H9 (cell line): Measurements from ENCODE around the gene MXI1. TPM values are rescaled to one million over a fixed set of nuclear protein-coding genes. Genes with fewer than 3 reads are reported as not detected.

ENCODE experiments used
- DNase-seq: peaks from one replicate; pipeline ENCODE4 v3.0.0-alpha.2; 2017
- H2AFZ ChIP-seq: one replicate; pipeline ENCODE4 v1.6.1; 2013; ENCODE audit warnings: mild to moderate bottlenecking, low read length, control low read depth, moderate library complexity
- H2AK5ac ChIP-seq: 2 replicates; pipeline ENCODE4 v1.6.1; 2013; ENCODE audit warnings: low read length, control low read depth, mixed read lengths; ENCODE audit not compliant: insufficient read length
- H2BK120ac ChIP-seq: one replicate; pipeline ENCODE4 v1.6.1; 2013; ENCODE audit warnings: low read depth, mild to moderate bottlenecking, low read length, control low read depth, inconsistent platforms; ENCODE audit not compliant: poor library complexity, severe bottlenecking
- H2BK12ac ChIP-seq: 2 replicates; pipeline ENCODE4 v1.6.1; 2013; ENCODE audit warnings: low read length, control low read depth, mixed read lengths, low read depth; ENCODE audit not compliant: insufficient read length
- H2BK15ac ChIP-seq: 2 replicates; pipeline ENCODE4 v1.6.1; 2013; ENCODE audit warnings: low read depth, low read length, control low read depth
- H2BK20ac ChIP-seq: one replicate; pipeline ENCODE4 v1.6.1; 2013; ENCODE audit warnings: low read depth, mild to moderate bottlenecking, low read length, control low read depth, inconsistent platforms; ENCODE audit not compliant: poor library complexity, severe bottlenecking
- H2BK5ac ChIP-seq: 2 replicates; pipeline ENCODE4 v1.6.1; 2013; ENCODE audit warnings: low read length, control low read depth, mixed read lengths; ENCODE audit not compliant: insufficient read length
- H3K14ac ChIP-seq: 2 replicates; pipeline ENCODE4 v1.6.1; 2013; ENCODE audit warnings: low read length, control low read depth; ENCODE audit not compliant: insufficient read depth
- H3K18ac ChIP-seq: 2 replicates; pipeline ENCODE4 v1.6.1; 2013; ENCODE audit warnings: low read depth, mild to moderate bottlenecking, mixed read lengths, low read length, control low read depth; ENCODE audit not compliant: insufficient read length
- H3K23ac ChIP-seq: 2 replicates; pipeline ENCODE4 v1.6.1; 2013; ENCODE audit warnings: low read length, control low read depth, mixed read lengths, low read depth; ENCODE audit not compliant: insufficient read length
- H3K23me2 ChIP-seq: 2 replicates; pipeline ENCODE4 v1.6.1; 2013; ENCODE audit warnings: low read depth, mild to moderate bottlenecking, mixed read lengths, low read length, control low read depth; ENCODE audit not compliant: insufficient read length, poor library complexity, severe bottlenecking
- H3K27ac ChIP-seq: 2 replicates; pipeline ENCODE4 v1.5.1; 2013; ENCODE audit warnings: low read length, control low read depth, mixed read lengths, low read depth; ENCODE audit not compliant: insufficient read length
- H3K27me3 ChIP-seq: 2 replicates; pipeline ENCODE4 v1.6.1; 2013; ENCODE audit warnings: low read length, control low read depth, inconsistent platforms; ENCODE audit not compliant: insufficient read depth
- H3K4ac ChIP-seq: 2 replicates; pipeline ENCODE4 v1.6.1; 2013; ENCODE audit warnings: low read depth, mild to moderate bottlenecking, control low read depth, inconsistent platforms, low read length, moderate library complexity
- H3K4me1 ChIP-seq: 2 replicates; pipeline ENCODE4 v1.6.1; 2013; ENCODE audit warnings: low read length, control low read depth, inconsistent platforms; ENCODE audit not compliant: insufficient read depth
- H3K4me2 ChIP-seq: 2 replicates; pipeline ENCODE4 v1.6.1; 2013; ENCODE audit warnings: low read length, control low read depth, mixed read lengths; ENCODE audit not compliant: insufficient read length, insufficient read depth
- H3K56ac ChIP-seq: 2 replicates; pipeline ENCODE4 v1.6.1; 2013; ENCODE audit warnings: low read depth, mild to moderate bottlenecking, mixed read lengths, low read length, control low read depth; ENCODE audit not compliant: insufficient read length
- H3K79me1 ChIP-seq: 2 replicates; pipeline ENCODE4 v1.6.1; 2013; ENCODE audit warnings: low read depth, mild to moderate bottlenecking, moderate library complexity, low read length, control low read depth, inconsistent platforms; ENCODE audit not compliant: insufficient read depth, poor library complexity, severe bottlenecking
- H3K79me2 ChIP-seq: 2 replicates; pipeline ENCODE4 v1.6.1; 2013; ENCODE audit warnings: low read length, control low read depth, inconsistent platforms; ENCODE audit not compliant: insufficient read depth
- H3K9ac ChIP-seq: 2 replicates; pipeline ENCODE4 v1.6.1; 2013; ENCODE audit warnings: low read length, control low read depth, mixed read lengths; ENCODE audit not compliant: insufficient read length; ENCODE audit errors: extremely low read depth
- H3K9me3 ChIP-seq: one replicate; pipeline ENCODE4 v1.6.1; 2013; ENCODE audit warnings: low read depth, low read length, inconsistent platforms; ENCODE audit not compliant: control insufficient read depth
- H3T11ph ChIP-seq: one replicate; pipeline ENCODE4 v1.6.1; 2013; ENCODE audit warnings: mild to moderate bottlenecking, low read length, control low read depth, inconsistent platforms
- H4K20me1 ChIP-seq: one replicate; pipeline ENCODE4 v1.6.1; 2013; ENCODE audit not compliant: control insufficient read depth, insufficient read length, insufficient read depth
- H4K5ac ChIP-seq: 2 replicates; pipeline ENCODE4 v1.6.1; 2013; ENCODE audit warnings: low read depth, mild to moderate bottlenecking, mixed read lengths, low read length, control low read depth; ENCODE audit not compliant: insufficient read length
- H4K8ac ChIP-seq: replicated peaks from 2 replicates; pipeline ENCODE4 v1.6.1; 2013; ENCODE audit warnings: low read length, control low read depth, mixed read lengths, low read depth; ENCODE audit not compliant: insufficient read length
- H4K91ac ChIP-seq: 2 replicates; pipeline ENCODE4 v1.6.1; 2013; ENCODE audit warnings: low read depth, mild to moderate bottlenecking, moderate library complexity, mixed read lengths, low read length, control low read depth; ENCODE audit not compliant: insufficient read length
- H3K27ac Mint-ChIP-seq, 3 experiments: 2 replicates in 2 of 3; 3 replicates in 1 of 3; pipeline ENCODE4 v1.8.0; 2020 to 2021; ENCODE audit warnings: mixed read lengths in 3 of 3, mild to moderate bottlenecking in 1 of 3, moderate library complexity in 1 of 3
- H3K27me3 Mint-ChIP-seq: 2 replicates; pipeline ENCODE4 v1.8.0; 2021; ENCODE audit warnings: low read depth, mild to moderate bottlenecking, moderate library complexity, mixed read lengths
- H3K36me3 Mint-ChIP-seq, 3 experiments: 2 replicates in 2 of 3; 3 replicates in 1 of 3; pipeline ENCODE4 v1.8.0; 2020 to 2021; ENCODE audit warnings: low read depth in 3 of 3, mixed read lengths in 3 of 3; ENCODE audit not compliant: insufficient read depth in 1 of 3
- H3K4me1 Mint-ChIP-seq, 2 experiments: 2 replicates each; pipeline ENCODE4 v1.8.0; 2020; ENCODE audit warnings: mixed read lengths in 2 of 2
- H3K4me3 Mint-ChIP-seq, 2 experiments: 2 replicates in 1 of 2; 3 replicates in 1 of 2; pipeline ENCODE4 v1.8.0; 2020 to 2021; ENCODE audit warnings: mild to moderate bottlenecking in 2 of 2, mixed read lengths in 2 of 2, moderate library complexity in 1 of 2
- H3K9me3 Mint-ChIP-seq, 2 experiments: 2 replicates in 1 of 2; 3 replicates in 1 of 2; pipeline ENCODE4 v1.8.0; 2020; ENCODE audit warnings: mild to moderate bottlenecking in 2 of 2, mixed read lengths in 2 of 2, moderate library complexity in 1 of 2
- CTCF ChIP-seq: fragments of 200-600 bp; sonication (generic); conservative IDR thresholded peaks from 3 replicates; pipeline ENCODE4 v1.8.0; 2021; ENCODE audit warnings: antibody characterized with exemption, mild to moderate bottlenecking
- whole genome bisulfite sequencing: extraction: QIAGEN DNeasy Blood & Tissue Kit; methylation state at CpG from one replicate; pipeline ENCODE4 v1.1.7; 2013; ENCODE audit warnings: missing lambda C conversion rate, low lambda C conversion rate, mixed read lengths; ENCODE audit not compliant: insufficient read length; ENCODE audit errors: extremely low coverage; 5-methylcytosine and 5-hydroxymethylcytosine counted together
- total RNA-seq: library from RNA; stranded (reverse); gene quantifications from 2 replicates; pipeline ENCODE4 v1.2.1, GENCODE V29; 2021

Gene MXI1
- total RNA-seq, 1 experiment from 2014 or later = 5.6 TPM

DNA sequence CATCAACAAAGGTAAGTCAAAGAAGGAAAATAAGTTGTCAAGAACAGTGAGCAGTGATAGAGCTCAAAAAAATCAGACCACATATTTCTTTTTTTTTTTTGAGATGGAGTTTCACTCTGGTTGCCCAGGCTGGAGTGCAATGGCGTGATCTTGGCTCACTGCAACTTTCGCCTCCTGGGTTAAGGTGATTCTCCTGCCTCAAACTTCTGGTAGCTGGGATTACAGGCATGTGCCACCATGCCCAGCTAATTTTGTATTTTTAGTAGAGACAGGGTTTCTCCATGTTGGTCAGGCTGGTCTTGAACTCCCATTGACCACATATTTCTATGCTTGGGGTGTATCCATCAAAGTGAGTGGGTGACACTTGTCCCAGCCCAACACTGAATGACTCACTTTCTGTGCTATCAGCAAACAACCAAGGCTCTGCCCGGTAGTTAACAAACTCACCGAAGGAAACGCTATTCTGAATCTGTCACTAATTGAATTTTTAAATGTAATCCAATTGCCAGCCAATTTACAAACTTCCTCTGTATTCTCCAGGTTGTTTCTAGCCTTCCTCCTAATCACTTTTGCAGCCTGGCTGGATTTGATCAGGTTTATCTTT is 116.9 kb downstream of the MXI1 start:
- H4K91ac ChIP-seq = no peak overlapping the region
- H3K23ac ChIP-seq = no peak overlapping the region
- H4K20me1 ChIP-seq = no peaks in the 10 kb centered on the region
- no peak overlapping the region for H3K27ac ChIP-seq
- no peaks in the 10 kb centered on the region for H3K79me1 ChIP-seq
- Mint-ChIP-seq H3K4me1 (peaks cover 4 to 5% of the 10 kb centered on the region in 2 experiments), H3K36me3 (peaks cover under 1 to 7% (median 6%) of the 10 kb centered on the region in 3 experiments; a peak in 6 of 7 replicates), H3K9me3 (peaks cover 14 to 15% of the 10 kb centered on the region in 2 experiments), H3K4me3 (no peak overlapping the region), H3K27ac (no peak overlapping the region), H3K27me3 (peaks cover 4% of the 10 kb centered on the region)
- no peak overlapping the region for H3K14ac ChIP-seq
- H2BK20ac ChIP-seq = no peak overlapping the region
- no peak overlapping the region for H3T11ph ChIP-seq
- no peak overlapping the region for H4K5ac ChIP-seq
- no peak overlapping the region for H3K4me2 ChIP-seq
- no peak overlapping the region for H2BK15ac ChIP-seq
- no peaks in the 10 kb centered on the region for H3K79me2 ChIP-seq
- no peak overlapping the region for H2AFZ ChIP-seq
- no peak overlapping the region for H2BK5ac ChIP-seq
- no peak overlapping the region for H4K8ac ChIP-seq
- H3K9ac ChIP-seq = no peak overlapping the region
- no peak overlapping the region for H2BK12ac ChIP-seq
- no peaks in the 10 kb centered on the region for H3K4me1 ChIP-seq
- no peak overlapping the region for H3K4ac ChIP-seq
- H3K27me3 ChIP-seq = no peaks in the 10 kb centered on the region
- no peaks in the 10 kb centered on the region for H3K9me3 ChIP-seq
- no CpG with 5 or more reads among the region's 5 CpGs for WGBS
- H3K18ac ChIP-seq = no peak overlapping the region
- H3K56ac ChIP-seq = no peak overlapping the region
- H2AK5ac ChIP-seq = no peak overlapping the region
- no peak for TF ChIP-seq CTCF
- DNase-seq = no peak
- H3K23me2 ChIP-seq = no peaks in the 10 kb centered on the region
- no peak overlapping the region for H2BK120ac ChIP-seq
